CD14-positive monocyte (primary cell): ENCODE data around the gene RAC3. TPM values are rescaled to one million over a fixed set of nuclear protein-coding genes. Genes with fewer than 3 reads are reported as not detected.

Experiments
- DNase-seq, 3 donors: peaks; one replicate each; pipeline ENCODE4 v3.0.0-alpha.2; 2011 to 2022
- H2AFZ ChIP-seq: 2 replicates; pipeline ENCODE4 v1.6.0; 2012; ENCODE audit warnings: mild to moderate bottlenecking, low read depth, low read length, inconsistent platforms; ENCODE audit not compliant: insufficient read depth, poor library complexity, severe bottlenecking
- H3K27ac ChIP-seq, 2 donors: 1 replicate in 1 of 2; 2 replicates in 1 of 2; pipeline ENCODE4 v1.5.1; 2012 to 2013; ENCODE audit warnings: low read length in 2 of 2, control low read depth in 1 of 2, inconsistent platforms in 1 of 2, low read depth in 1 of 2, mild to moderate bottlenecking in 1 of 2
- H3K27me3 ChIP-seq, 2 donors: one replicate each; pipeline versions ENCODE4 v1.6.0 to v1.6.1; 2011 to 2013; ENCODE audit warnings: low read length in 2 of 2; ENCODE audit not compliant: control insufficient read depth in 2 of 2, insufficient read depth in 2 of 2
- H3K36me3 ChIP-seq, 2 donors: replicated peaks in 1 of 2; 1 replicate in 1 of 2; 2 replicates in 1 of 2; pipeline versions ENCODE4 v1.5.1 to v1.6.1; 2012 to 2013; ENCODE audit warnings: low read length in 2 of 2, control low read depth in 1 of 2, inconsistent platforms in 1 of 2, mild to moderate bottlenecking in 1 of 2; ENCODE audit not compliant: insufficient read depth in 2 of 2, control insufficient read depth in 1 of 2
- H3K4me1 ChIP-seq, 2 donors: 1 replicate in 1 of 2; 2 replicates in 1 of 2; pipeline versions ENCODE4 v1.5.1 to v1.6.1; 2012 to 2013; ENCODE audit warnings: low read length in 2 of 2, control low read depth in 1 of 2, inconsistent platforms in 1 of 2, mild to moderate bottlenecking in 1 of 2, moderate library complexity in 1 of 2; ENCODE audit not compliant: insufficient read depth in 2 of 2, control insufficient read depth in 1 of 2
- H3K4me2 ChIP-seq: replicated peaks from 2 replicates; pipeline ENCODE3; 2012; ENCODE audit warnings: low read length, moderate library complexity, mild to moderate bottlenecking; ENCODE audit not compliant: poor library complexity, severe bottlenecking; ENCODE audit errors: extremely low read depth
- H3K4me3 ChIP-seq, 3 experiments: fragments of 200-600 bp in 1 of 3; sonication (generic) in 1 of 3; replicated peaks in 1 of 3; 1 replicate in 2 of 3; 2 replicates in 1 of 3; pipeline ENCODE4 v1.5.1; 2011 to 2013; ENCODE audit warnings: low read length in 3 of 3, mild to moderate bottlenecking in 3 of 3, control low read depth in 2 of 3, low read depth in 2 of 3, inconsistent platforms in 1 of 3, moderate library complexity in 1 of 3
- H3K79me2 ChIP-seq: 2 replicates; pipeline ENCODE4 v1.6.0; 2012; ENCODE audit warnings: mild to moderate bottlenecking, control low read depth, inconsistent platforms, low read length, moderate library complexity; ENCODE audit not compliant: insufficient read depth
- H3K9ac ChIP-seq: 2 replicates; pipeline ENCODE4 v1.6.0; 2017; ENCODE audit warnings: low read length, mild to moderate bottlenecking; ENCODE audit not compliant: insufficient read depth, poor library complexity, severe bottlenecking
- H3K9me3 ChIP-seq, 2 donors: replicated peaks in 1 of 2; 1 replicate in 1 of 2; 2 replicates in 1 of 2; pipeline versions ENCODE4 v1.5.1 to v1.6.1; 2012 to 2013; ENCODE audit warnings: low read length in 2 of 2, control low read depth in 1 of 2; ENCODE audit not compliant: control insufficient read depth in 1 of 2, insufficient read depth in 1 of 2
- H4K20me1 ChIP-seq: 2 replicates; pipeline ENCODE4 v1.6.0; 2012; ENCODE audit warnings: mild to moderate bottlenecking, low read length, control low read depth, moderate library complexity; ENCODE audit not compliant: insufficient read depth
- H3K27ac Mint-ChIP-seq, 7 donors: one replicate each; pipeline ENCODE4 v1.8.0; 2020; ENCODE audit warnings: mild to moderate bottlenecking in 7 of 7, mixed read lengths in 7 of 7, moderate library complexity in 6 of 7, inconsistent platforms in 2 of 7
- H3K27me3 Mint-ChIP-seq, 3 donors: one replicate each; pipeline ENCODE4 v1.8.0; 2021 to 2022; ENCODE audit warnings: low read depth in 3 of 3, mild to moderate bottlenecking in 3 of 3, mixed read lengths in 3 of 3, moderate library complexity in 3 of 3, inconsistent platforms in 1 of 3
- H3K36me3 Mint-ChIP-seq, 2 donors: one replicate each; pipeline ENCODE4 v1.8.0; 2020; ENCODE audit warnings: mixed read lengths in 2 of 2, inconsistent platforms in 1 of 2, mild to moderate bottlenecking in 1 of 2
- H3K4me1 Mint-ChIP-seq: one replicate; pipeline ENCODE4 v1.8.0; 2020; ENCODE audit warnings: mild to moderate bottlenecking, mixed read lengths
- H3K4me3 Mint-ChIP-seq, 2 donors: one replicate each; pipeline ENCODE4 v1.8.0; 2020; ENCODE audit warnings: mild to moderate bottlenecking in 2 of 2, mixed read lengths in 2 of 2, moderate library complexity in 1 of 2
- H3K9me3 Mint-ChIP-seq, 7 donors: one replicate each; pipeline ENCODE4 v1.8.0; 2020 to 2022; ENCODE audit warnings: mixed read lengths in 7 of 7, mild to moderate bottlenecking in 6 of 7, moderate library complexity in 6 of 7, inconsistent platforms in 2 of 7
- WGBS: methylation state at CpG from one replicate; pipeline ENCODE4 v1.1.5; 2013; ENCODE audit warnings: missing lambda C conversion rate; ENCODE audit not compliant: insufficient coverage; 5-methylcytosine and 5-hydroxymethylcytosine counted together
- intact Hi-C, 2 donors: fragments of 100-400 bp; cut with micrococcal nuclease; formaldehyde crosslinking; loops; one replicate each; pipeline versions ENCODE4 v1.15.0 to v1.15.1; 2023
- polyA plus RNA-seq, 3 donors: library from polyadenylated mRNA; depleted of rRNA in 1 of 3; unstranded in 2 of 3; stranded (reverse) in 1 of 3; fragments of 300-500 nt in 2 of 3; fragments of >200 nt in 1 of 3; fragmentation: Illumina TruSeq in 2 of 3; gene quantifications; 1 replicate in 2 of 3; 2 replicates in 1 of 3; pipeline ENCODE4 v1.2.3, GENCODE V29; 2012 to 2021
- TF ChIP-seq, protein P1 (sequence below): fragments of 200-600 bp; IDR thresholded peaks from one replicate; pipeline ENCODE4 v1.8.0; 2022; ENCODE audit warnings: antibody characterized with exemption, mild to moderate bottlenecking

RAC3 gene
- polyA plus RNA-seq, 3 donors: 1.8 TPM; not detected in 2

DNA sequence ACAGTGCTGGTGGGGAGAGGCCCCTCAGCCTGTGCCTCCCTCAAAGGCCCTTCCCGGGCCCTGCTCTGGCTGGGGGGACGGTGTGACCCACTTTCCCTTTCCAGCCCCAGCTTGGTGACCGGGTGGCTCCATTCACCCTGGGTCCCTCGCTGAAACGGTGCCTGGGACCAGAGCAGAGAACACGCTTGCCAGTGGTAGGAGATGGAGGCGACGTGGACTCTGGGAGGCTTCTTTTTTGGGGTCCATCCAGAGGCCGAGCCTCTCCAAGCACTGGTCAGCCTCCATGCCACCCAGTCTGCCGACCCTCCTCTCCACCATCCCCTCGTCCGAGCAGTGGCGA is 16.5 kb upstream of the RAC3 start:
- Histone ChIP-seq H3K79me2 (peaks cover 1% of the 10 kb centered on the region), H3K9me3 (no peaks in the 10 kb centered on the region), H3K27ac (no peak overlapping the region), H4K20me1 (peaks cover 7% of the 10 kb centered on the region), H3K4me3 (no peak overlapping the region), H3K4me2 (no peak overlapping the region), H3K9ac (no peak overlapping the region), H3K27me3 (no peaks in the 10 kb centered on the region), H3K36me3 (peaks cover 16 to 17% of the 10 kb centered on the region in 2 donors), H3K4me1 (no peaks in the 10 kb centered on the region), H2AFZ (no peak overlapping the region)
- TF ChIP-seq, protein P1, sequence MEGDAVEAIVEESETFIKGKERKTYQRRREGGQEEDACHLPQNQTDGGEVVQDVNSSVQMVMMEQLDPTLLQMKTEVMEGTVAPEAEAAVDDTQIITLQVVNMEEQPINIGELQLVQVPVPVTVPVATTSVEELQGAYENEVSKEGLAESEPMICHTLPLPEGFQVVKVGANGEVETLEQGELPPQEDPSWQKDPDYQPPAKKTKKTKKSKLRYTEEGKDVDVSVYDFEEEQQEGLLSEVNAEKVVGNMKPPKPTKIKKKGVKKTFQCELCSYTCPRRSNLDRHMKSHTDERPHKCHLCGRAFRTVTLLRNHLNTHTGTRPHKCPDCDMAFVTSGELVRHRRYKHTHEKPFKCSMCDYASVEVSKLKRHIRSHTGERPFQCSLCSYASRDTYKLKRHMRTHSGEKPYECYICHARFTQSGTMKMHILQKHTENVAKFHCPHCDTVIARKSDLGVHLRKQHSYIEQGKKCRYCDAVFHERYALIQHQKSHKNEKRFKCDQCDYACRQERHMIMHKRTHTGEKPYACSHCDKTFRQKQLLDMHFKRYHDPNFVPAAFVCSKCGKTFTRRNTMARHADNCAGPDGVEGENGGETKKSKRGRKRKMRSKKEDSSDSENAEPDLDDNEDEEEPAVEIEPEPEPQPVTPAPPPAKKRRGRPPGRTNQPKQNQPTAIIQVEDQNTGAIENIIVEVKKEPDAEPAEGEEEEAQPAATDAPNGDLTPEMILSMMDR: no peak
- H3K9me3 Mint-ChIP-seq: no peaks in the 10 kb centered on the region
- H3K27me3 Mint-ChIP-seq: peaks cover 0 to 2% (median 0%) of the 10 kb centered on the region in 3 donors
- no peak overlapping the region for H3K27ac Mint-ChIP-seq
- no peak overlapping the region for H3K4me3 Mint-ChIP-seq
- no peak for DNase-seq
- H3K36me3 Mint-ChIP-seq: peaks cover 9 to 23% of the 10 kb centered on the region in 2 donors
- intact Hi-C loops: no loop called here
- no peaks in the 10 kb centered on the region for H3K4me1 Mint-ChIP-seq
- WGBS: 97% methylated on average over 10 of the region's 13 CpGs

DNA sequence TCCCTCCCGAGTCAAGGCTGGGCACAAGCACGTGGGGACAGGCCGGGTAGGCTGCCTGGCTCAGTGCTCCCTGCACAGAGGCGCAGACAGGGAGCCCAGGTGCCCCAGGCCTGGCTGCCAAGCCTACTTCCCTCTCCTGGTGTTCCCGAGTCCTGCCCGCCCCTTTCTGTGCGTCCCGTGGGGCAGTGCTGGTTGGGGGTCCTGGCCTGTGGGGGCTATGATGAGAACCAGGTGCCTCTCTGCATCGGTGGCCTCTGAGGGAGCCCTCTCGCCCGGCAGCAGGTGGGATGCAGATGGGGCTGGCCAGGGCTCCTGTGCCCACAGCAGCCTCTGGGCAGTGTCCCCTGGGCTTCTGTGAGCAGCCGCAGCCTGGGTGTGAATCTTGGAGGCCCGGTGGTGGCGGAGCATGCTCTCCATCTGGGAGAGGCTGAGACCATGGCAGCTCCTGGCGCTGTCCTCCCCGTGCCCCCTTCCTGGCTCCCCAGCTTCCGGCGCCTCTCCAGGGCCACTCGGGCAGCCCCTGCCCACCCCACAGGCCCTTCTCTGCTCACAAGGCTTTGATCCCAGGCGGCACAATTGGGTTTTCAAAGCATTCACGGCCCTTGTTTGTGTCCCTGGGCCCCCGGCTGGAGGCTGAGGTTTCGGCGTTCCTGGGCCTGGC is 16.0 kb upstream of the RAC3 start:
- 92% methylated on average over 16 of the region's 24 CpGs for WGBS
- Mint-ChIP-seq H3K4me1 (no peaks in the 10 kb centered on the region), H3K4me3 (no peak overlapping the region), H3K27ac (peak overlapping the region in 1 of 7 donors; percentile 30), H3K9me3 (no peaks in the 10 kb centered on the region), H3K27me3 (peaks cover 0 to 2% (median 0%) of the 10 kb centered on the region in 3 donors), H3K36me3 (peaks cover 9 to 20% of the 10 kb centered on the region in 2 donors)
- Histone ChIP-seq H3K9ac (no peak overlapping the region), H3K27ac (no peak overlapping the region), H3K9me3 (no peaks in the 10 kb centered on the region), H3K27me3 (no peaks in the 10 kb centered on the region), H3K79me2 (peaks cover 6% of the 10 kb centered on the region), H3K36me3 (peaks cover 16 to 17% of the 10 kb centered on the region in 2 donors), H2AFZ (no peak overlapping the region), H4K20me1 (peaks cover 12% of the 10 kb centered on the region), H3K4me3 (no peak overlapping the region), H3K4me1 (no peaks in the 10 kb centered on the region), H3K4me2 (no peak overlapping the region)
- TF ChIP-seq, protein P1: no peak
- DNase-seq: no peak
- intact Hi-C loops: no loop called here
